ENCODE results near the gene NGEF.

Gene NGEF

DNA sequence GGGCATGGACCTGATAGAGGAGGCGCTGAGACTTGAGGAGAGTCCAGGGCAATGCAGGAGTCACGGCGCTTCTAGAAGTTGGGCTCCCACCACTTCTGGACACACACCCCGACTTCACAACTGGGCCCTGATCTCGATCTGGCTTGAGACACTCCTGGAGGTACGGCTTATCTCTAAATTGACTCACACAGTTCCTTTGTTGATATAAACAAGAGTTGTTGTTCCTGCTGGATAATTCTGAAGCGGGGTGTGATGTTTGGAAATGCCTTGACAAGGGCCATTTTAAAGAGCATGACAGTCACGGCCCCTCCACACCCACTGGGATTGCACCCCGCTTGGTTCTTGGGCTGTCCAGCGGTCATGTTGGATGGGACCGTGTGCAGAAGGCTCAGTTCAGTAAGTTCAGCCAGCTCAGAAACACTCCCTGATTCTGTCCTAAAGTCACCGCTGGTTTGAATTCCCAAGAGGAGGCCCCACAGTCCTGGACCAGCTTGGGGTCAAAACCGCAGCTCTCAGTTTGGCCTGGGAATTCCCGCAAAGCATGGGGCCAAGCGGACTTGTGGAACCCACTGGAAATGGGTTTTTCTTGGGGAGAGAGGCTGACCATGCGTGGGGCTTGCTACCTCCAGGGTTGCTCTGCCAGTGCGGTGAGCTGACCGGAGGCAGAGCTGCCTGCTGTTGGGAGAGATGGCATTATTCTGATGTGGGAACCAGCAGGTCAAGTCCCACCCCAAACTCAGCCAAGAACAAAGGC, 10.1 kb upstream of the NGEF start:
- Histone ChIP-seq H3K9me3 (ENCODE audit: insufficient read depth, low read length, severe bottlenecking) (no peaks in the 10 kb centered on the region), H2AFZ (ENCODE audit: low read depth, low read length) (no peak overlapping the region), H3K79me2 (ENCODE audit: insufficient read depth, low read length) (no peaks in the 10 kb centered on the region), H3K4me2 (ENCODE audit: insufficient read depth, low read length) (no peak overlapping the region), H4K20me1 (ENCODE audit: insufficient read depth, low read length) (no peaks in the 10 kb centered on the region), H3K4me1 (ENCODE audit: insufficient read depth, low read length) (no peaks in the 10 kb centered on the region), H3K27me3 (ENCODE audit: insufficient read depth, low read length, poor library complexity) (no peaks in the 10 kb centered on the region), H3K4me3 (ENCODE audit: low read depth in 1 of 2, low read length in 2 of 2) (no peak overlapping the region), H3K36me3 (ENCODE audit: insufficient read depth, low read length) (no peaks in the 10 kb centered on the region), H3K9ac (ENCODE audit: low read depth, low read length) (no peak overlapping the region), H3K27ac (ENCODE audit: low read length) (no peak overlapping the region)
- TF ChIP-seq, protein P1, sequence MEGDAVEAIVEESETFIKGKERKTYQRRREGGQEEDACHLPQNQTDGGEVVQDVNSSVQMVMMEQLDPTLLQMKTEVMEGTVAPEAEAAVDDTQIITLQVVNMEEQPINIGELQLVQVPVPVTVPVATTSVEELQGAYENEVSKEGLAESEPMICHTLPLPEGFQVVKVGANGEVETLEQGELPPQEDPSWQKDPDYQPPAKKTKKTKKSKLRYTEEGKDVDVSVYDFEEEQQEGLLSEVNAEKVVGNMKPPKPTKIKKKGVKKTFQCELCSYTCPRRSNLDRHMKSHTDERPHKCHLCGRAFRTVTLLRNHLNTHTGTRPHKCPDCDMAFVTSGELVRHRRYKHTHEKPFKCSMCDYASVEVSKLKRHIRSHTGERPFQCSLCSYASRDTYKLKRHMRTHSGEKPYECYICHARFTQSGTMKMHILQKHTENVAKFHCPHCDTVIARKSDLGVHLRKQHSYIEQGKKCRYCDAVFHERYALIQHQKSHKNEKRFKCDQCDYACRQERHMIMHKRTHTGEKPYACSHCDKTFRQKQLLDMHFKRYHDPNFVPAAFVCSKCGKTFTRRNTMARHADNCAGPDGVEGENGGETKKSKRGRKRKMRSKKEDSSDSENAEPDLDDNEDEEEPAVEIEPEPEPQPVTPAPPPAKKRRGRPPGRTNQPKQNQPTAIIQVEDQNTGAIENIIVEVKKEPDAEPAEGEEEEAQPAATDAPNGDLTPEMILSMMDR (IDR thresholded peaks at IDR 0.05; ENCODE audit: borderline replicate concordance, extremely low read depth, low read length, poor library complexity, severe bottlenecking): no peak
- no peak for TF ChIP-seq EZH2 (IDR thresholded peaks at IDR 0.05; ENCODE audit: borderline replicate concordance, low read depth, low read length, severe bottlenecking)
- DNase-seq (no peak), ATAC-seq (ENCODE audit: insufficient read depth, low read depth) (no peak)

DNA sequence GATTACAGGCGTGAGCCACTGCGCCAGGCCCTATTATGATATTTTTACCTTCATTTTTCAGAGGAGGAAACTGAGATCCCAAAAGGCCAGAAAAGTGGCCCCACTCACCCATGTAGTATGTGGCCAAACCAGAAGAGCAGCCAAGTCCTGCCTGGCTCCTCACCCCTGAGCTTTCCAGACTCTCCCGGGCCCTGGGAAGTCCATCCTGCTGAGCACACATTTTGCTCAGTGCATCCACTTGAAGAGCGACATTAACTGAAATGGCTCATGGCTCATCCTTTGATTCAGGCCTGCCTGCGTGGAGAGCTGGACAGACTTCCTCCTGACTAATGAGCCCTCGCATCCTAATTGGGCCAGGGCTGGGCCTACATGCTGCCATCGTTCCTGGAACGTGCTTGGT, 9.5 kb upstream of the NGEF start:
- Histone ChIP-seq H3K79me2 (ENCODE audit: insufficient read depth, low read length) (no peaks in the 10 kb centered on the region), H3K9me3 (ENCODE audit: insufficient read depth, low read length, severe bottlenecking) (no peaks in the 10 kb centered on the region), H3K9ac (ENCODE audit: low read depth, low read length) (no peak overlapping the region), H3K4me1 (ENCODE audit: insufficient read depth, low read length) (no peaks in the 10 kb centered on the region), H3K4me2 (ENCODE audit: insufficient read depth, low read length) (no peak overlapping the region), H4K20me1 (ENCODE audit: insufficient read depth, low read length) (no peaks in the 10 kb centered on the region), H3K4me3 (ENCODE audit: low read depth in 1 of 2, low read length in 2 of 2) (no peak overlapping the region), H3K27me3 (ENCODE audit: insufficient read depth, low read length, poor library complexity) (no peaks in the 10 kb centered on the region), H2AFZ (ENCODE audit: low read depth, low read length) (no peak overlapping the region), H3K27ac (ENCODE audit: low read length) (no peak overlapping the region), H3K36me3 (ENCODE audit: insufficient read depth, low read length) (no peaks in the 10 kb centered on the region)
- TF ChIP-seq, protein P1 (IDR thresholded peaks at IDR 0.05; ENCODE audit: borderline replicate concordance, extremely low read depth, low read length, poor library complexity, severe bottlenecking): no peak
- TF ChIP-seq EZH2 (IDR thresholded peaks at IDR 0.05; ENCODE audit: borderline replicate concordance, low read depth, low read length, severe bottlenecking): no peak
- ATAC-seq (ENCODE audit: insufficient read depth, low read depth) (no peak), DNase-seq (no peak)

DNA sequence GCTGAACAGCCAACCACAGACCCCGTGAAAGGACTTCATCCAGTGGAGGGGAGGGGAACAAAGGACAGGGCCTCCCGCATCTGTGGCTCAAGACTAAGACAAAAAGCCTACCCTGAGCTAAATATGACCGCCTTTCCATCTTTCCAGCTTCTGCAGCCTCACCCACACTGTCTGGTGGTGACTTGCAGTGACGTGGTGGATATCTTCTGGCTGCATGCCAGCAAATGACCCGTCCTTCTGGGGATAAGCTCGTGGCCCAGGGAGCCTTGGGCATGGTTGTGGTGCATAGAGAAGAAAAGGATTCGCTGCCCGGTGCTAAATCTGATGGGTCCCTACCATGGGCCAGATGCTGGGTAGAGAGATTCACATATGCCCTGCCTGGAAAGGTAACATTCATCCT, 8.7 kb upstream of the NGEF start:
- TF ChIP-seq EZH2 (IDR thresholded peaks at IDR 0.05; ENCODE audit: borderline replicate concordance, low read depth, low read length, severe bottlenecking): no peak
- TF ChIP-seq, protein P1 (IDR thresholded peaks at IDR 0.05; ENCODE audit: borderline replicate concordance, extremely low read depth, low read length, poor library complexity, severe bottlenecking): no peak
- Histone ChIP-seq H3K9me3 (ENCODE audit: insufficient read depth, low read length, severe bottlenecking) (no peaks in the 10 kb centered on the region), H3K4me3 (ENCODE audit: low read depth in 1 of 2, low read length in 2 of 2) (no peak overlapping the region), H3K9ac (ENCODE audit: low read depth, low read length) (no peak overlapping the region), H2AFZ (ENCODE audit: low read depth, low read length) (no peak overlapping the region), H3K4me1 (ENCODE audit: insufficient read depth, low read length) (no peaks in the 10 kb centered on the region), H3K36me3 (ENCODE audit: insufficient read depth, low read length) (no peaks in the 10 kb centered on the region), H3K4me2 (ENCODE audit: insufficient read depth, low read length) (no peak overlapping the region), H3K79me2 (ENCODE audit: insufficient read depth, low read length) (no peaks in the 10 kb centered on the region), H3K27me3 (ENCODE audit: insufficient read depth, low read length, poor library complexity) (no peaks in the 10 kb centered on the region), H4K20me1 (ENCODE audit: insufficient read depth, low read length) (no peaks in the 10 kb centered on the region), H3K27ac (ENCODE audit: low read length) (no peak overlapping the region)
- no peak for ATAC-seq (ENCODE audit: insufficient read depth, low read depth)
- DNase-seq: no peak
